Liver (tissue), 3 donors: ENCODE results near the gene LGALS14.

Experiments used
- CTCF ChIP-seq: fragments of 150-350 bp; IDR thresholded peaks from 2 replicates; pipeline ENCODE4 v1.5.1; 2017; ENCODE audit warnings: improper control_type of control experiment, low read depth, low read length; ENCODE audit not compliant: missing input control
- HNF4G ChIP-seq: IDR thresholded peaks from 2 replicates; pipeline ENCODE4 v1.6.1; 2016; ENCODE audit warnings: antibody characterized with exemption
- YY1 ChIP-seq: IDR thresholded peaks from 2 replicates; pipeline ENCODE4 v1.6.1; 2016; ENCODE audit warnings: antibody characterized with exemption, mild to moderate bottlenecking
- donor health status: healthy.
- donor health status: healthy.

DNA sequence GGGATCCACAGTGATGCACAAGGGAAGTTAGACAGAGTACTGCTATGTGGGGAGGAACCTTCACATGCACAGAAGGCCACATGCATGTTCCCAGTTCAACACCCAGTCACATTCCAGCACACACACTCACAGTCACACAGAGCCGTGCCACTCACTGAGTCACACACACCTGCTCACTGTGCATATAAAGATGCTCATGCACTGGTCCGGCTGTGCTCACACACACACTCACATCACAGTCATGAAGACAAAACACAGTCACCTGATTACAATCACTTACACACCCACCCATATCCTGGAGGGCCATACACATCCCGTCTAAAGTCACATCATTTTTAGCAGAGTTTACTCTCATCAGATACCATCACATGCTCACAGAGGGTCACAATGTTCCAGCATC lies 33.1 kb downstream of the LGALS14 start:
- TF ChIP-seq CTCF (no peak), YY1 (no peak), HNF4G (no peak)
